Upper lobe of left lung (tissue), 4 donors: Measurements from ENCODE around the gene BTNL3.

Experiments
- EP300 ChIP-seq, 4 donors: sonication (generic); formaldehyde crosslinking; IDR thresholded peaks; one replicate each; pipeline ENCODE4 v1.5.1; 2017; ENCODE audit warnings: antibody characterized with exemption in 4 of 4, control low read depth in 2 of 4
- TF ChIP-seq, protein P1 (sequence below), 6 experiments: fragments of 450-650 bp in 4 of 6; fragments of 200-600 bp in 2 of 6; sonication (generic) in 2 of 6; IDR thresholded peaks; one replicate each; pipeline ENCODE4 v1.5.1; 2016 to 2019; ENCODE audit warnings: antibody characterized with exemption in 6 of 6

DNA sequence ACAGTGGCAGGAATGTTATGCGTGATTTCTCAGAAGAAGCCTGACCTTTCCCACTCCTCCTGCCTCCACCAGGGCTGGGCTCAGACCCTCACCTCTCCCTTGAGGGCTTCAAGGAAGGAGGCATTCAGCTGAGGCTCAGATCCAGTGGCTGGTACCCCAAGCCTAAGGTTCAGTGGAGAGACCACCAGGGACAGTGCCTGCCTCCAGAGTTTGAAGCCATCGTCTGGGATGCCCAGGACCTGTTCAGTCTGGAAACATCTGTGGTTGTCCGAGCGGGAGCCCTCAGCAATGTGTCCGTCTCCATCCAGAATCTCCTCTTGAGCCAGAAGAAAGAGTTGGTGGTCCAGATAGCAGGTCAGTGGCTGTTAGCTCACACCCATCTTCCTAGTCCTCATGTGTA lies 61.4 kb downstream of the BTNL3 start:
- TF ChIP-seq, protein P1, sequence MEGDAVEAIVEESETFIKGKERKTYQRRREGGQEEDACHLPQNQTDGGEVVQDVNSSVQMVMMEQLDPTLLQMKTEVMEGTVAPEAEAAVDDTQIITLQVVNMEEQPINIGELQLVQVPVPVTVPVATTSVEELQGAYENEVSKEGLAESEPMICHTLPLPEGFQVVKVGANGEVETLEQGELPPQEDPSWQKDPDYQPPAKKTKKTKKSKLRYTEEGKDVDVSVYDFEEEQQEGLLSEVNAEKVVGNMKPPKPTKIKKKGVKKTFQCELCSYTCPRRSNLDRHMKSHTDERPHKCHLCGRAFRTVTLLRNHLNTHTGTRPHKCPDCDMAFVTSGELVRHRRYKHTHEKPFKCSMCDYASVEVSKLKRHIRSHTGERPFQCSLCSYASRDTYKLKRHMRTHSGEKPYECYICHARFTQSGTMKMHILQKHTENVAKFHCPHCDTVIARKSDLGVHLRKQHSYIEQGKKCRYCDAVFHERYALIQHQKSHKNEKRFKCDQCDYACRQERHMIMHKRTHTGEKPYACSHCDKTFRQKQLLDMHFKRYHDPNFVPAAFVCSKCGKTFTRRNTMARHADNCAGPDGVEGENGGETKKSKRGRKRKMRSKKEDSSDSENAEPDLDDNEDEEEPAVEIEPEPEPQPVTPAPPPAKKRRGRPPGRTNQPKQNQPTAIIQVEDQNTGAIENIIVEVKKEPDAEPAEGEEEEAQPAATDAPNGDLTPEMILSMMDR (IDR thresholded peaks at IDR 0.05) = no peak
- no peak for TF ChIP-seq EP300 (IDR thresholded peaks at IDR 0.05)
